Loucy (cell line): ENCODE data around the gene IQSEC1.
"Not testable (repeated sequence)": the region's sequence is repeated elsewhere in the genome, so short reads cannot be mapped to it uniquely, and the experiment has no call there.

Experiments
- H2AFZ ChIP-seq: fragments of 200-600 bp; sonication (generic); 2 replicates; pipeline ENCODE4 v1.6.0; 2016; ENCODE audit warnings: antibody characterized with exemption, mild to moderate bottlenecking, low read length, moderate library complexity
- H3F3A ChIP-seq: fragments of 200-600 bp; 2 replicates; pipeline ENCODE4 v1.6.0; 2016; ENCODE audit warnings: antibody characterized with exemption, low read depth, mild to moderate bottlenecking
- H3K27me3 ChIP-seq: fragments of 200-600 bp; sonication (generic); 2 replicates; pipeline ENCODE4 v1.6.1; 2014; ENCODE audit warnings: low read length, mild to moderate bottlenecking; ENCODE audit not compliant: insufficient read depth, poor library complexity, severe bottlenecking
- H3K36me3 ChIP-seq: fragments of 200-600 bp; sonication (generic); 2 replicates; pipeline ENCODE4 v1.6.1; 2016; ENCODE audit warnings: low read length; ENCODE audit not compliant: insufficient read depth
- H3K4me1 ChIP-seq: fragments of 200-600 bp; sonication (generic); 2 replicates; pipeline ENCODE4 v1.5.1; 2014; ENCODE audit warnings: low read length, mild to moderate bottlenecking; ENCODE audit not compliant: insufficient read depth, poor library complexity, severe bottlenecking
- H3K4me2 ChIP-seq: fragments of 200-600 bp; sonication (generic); 2 replicates; pipeline ENCODE4 v1.6.0; 2014; ENCODE audit warnings: antibody characterized with exemption, low read length, low read depth, mild to moderate bottlenecking; ENCODE audit not compliant: poor library complexity, severe bottlenecking
- H3K4me3 ChIP-seq: fragments of 200-600 bp; sonication (generic); 2 replicates; pipeline ENCODE4 v1.5.1; 2014; ENCODE audit warnings: low read length, mild to moderate bottlenecking, mixed read lengths; ENCODE audit not compliant: poor library complexity, severe bottlenecking
- H3K79me2 ChIP-seq: fragments of 200-600 bp; sonication (generic); 2 replicates; pipeline ENCODE4 v1.6.1; 2014; ENCODE audit warnings: low read length; ENCODE audit not compliant: insufficient read depth
- H3K9ac ChIP-seq: fragments of 200-600 bp; sonication (generic); 2 replicates; pipeline ENCODE4 v1.6.0; 2014; ENCODE audit warnings: mild to moderate bottlenecking, low read depth, low read length, moderate library complexity; ENCODE audit not compliant: poor library complexity, severe bottlenecking
- H3K9me2 ChIP-seq: fragments of 200-600 bp; sonication (generic); replicated peaks from 2 replicates; pipeline ENCODE4 v1.6.1; 2016; ENCODE audit warnings: low read depth, low read length, mixed read lengths
- H3K9me3 ChIP-seq: fragments of 200-600 bp; sonication (generic); 2 replicates; pipeline ENCODE4 v1.6.1; 2014; ENCODE audit warnings: mild to moderate bottlenecking, antibody characterized with exemption, low read length, low read depth; ENCODE audit not compliant: insufficient read depth
- H4K20me1 ChIP-seq: fragments of 200-600 bp; sonication (generic); 2 replicates; pipeline ENCODE4 v1.6.0; 2014; ENCODE audit warnings: antibody characterized with exemption, low read length, mild to moderate bottlenecking; ENCODE audit not compliant: insufficient read depth, poor library complexity, severe bottlenecking
- EZH2phosphoT487 ChIP-seq: fragments of 200-600 bp; IDR thresholded peaks from 2 replicates; pipeline ENCODE4 v1.6.1; 2018; ENCODE audit warnings: antibody characterized with exemption, mild to moderate bottlenecking, moderate library complexity, borderline replicate concordance
- TF ChIP-seq, protein P1 (sequence below): fragments of 200-600 bp; sonication (generic); conservative IDR thresholded peaks from 2 replicates; pipeline ENCODE4 v1.5.1; 2014; ENCODE audit warnings: mild to moderate bottlenecking, antibody characterized with exemption, low read length

The IQSEC1 gene

DNA sequence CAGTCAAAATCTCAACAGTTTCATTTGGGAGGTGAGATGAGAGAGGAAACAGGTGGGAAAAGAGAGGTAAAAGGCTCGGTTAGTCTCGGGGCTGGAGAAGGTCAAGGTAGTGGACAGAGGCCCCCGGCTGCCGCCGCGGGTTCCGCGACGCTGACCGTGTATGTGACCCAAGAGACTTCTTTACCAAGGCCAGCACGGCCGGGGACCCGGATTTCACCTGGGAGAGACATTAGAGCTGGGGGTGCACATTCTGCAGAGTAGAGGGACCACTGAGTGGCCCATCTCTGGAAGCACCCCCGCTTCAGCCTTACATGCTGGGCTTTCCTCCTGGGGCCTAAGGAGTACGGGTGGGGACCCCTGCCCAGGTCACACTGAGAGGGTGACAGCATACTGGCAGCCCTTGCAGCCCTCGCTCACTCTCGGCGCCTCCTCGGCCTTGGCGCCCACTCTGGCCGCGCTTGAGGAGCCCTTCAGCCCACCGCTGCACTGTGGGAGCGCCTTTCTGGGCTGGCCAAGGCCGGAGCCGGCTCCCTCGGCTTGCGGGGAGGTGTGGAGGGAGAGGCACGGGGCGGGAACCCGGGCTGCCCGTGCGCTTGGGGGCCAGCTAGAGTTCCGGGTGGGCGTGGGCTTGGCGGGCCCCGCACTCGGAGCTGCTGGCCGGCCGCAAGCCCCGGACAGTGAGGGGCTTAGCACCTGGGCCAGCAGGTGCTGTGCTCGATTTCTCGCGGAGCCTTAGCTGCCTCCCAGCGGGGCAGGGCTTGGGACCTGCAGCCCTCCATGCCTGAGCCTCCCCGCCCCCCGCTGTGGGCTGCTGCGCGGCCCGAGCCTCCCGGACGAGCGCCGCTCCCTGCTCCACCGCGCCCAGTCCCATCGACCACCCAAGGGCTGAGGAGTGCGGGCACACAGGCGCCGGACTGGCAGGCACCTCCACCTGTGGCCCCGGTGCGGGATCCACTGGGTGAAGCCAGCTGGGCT lies 190.6 kb downstream of the IQSEC1 start:
- no peak overlapping the region for H3K4me2 ChIP-seq
- no peaks in the 10 kb centered on the region for H3K79me2 ChIP-seq
- no peak overlapping the region for H3K4me3 ChIP-seq
- no peak overlapping the region for H2AFZ ChIP-seq
- no peaks in the 10 kb centered on the region for H3F3A ChIP-seq
- H3K4me1 ChIP-seq = no peaks in the 10 kb centered on the region
- H3K9ac ChIP-seq = no peak overlapping the region
- no peaks in the 10 kb centered on the region for H3K36me3 ChIP-seq
- H3K27me3 ChIP-seq = no peaks in the 10 kb centered on the region
- H3K9me3 ChIP-seq = no peaks in the 10 kb centered on the region
- no peaks in the 10 kb centered on the region for H4K20me1 ChIP-seq
- TF ChIP-seq EZH2phosphoT487 = no peak
- TF ChIP-seq, protein P1, sequence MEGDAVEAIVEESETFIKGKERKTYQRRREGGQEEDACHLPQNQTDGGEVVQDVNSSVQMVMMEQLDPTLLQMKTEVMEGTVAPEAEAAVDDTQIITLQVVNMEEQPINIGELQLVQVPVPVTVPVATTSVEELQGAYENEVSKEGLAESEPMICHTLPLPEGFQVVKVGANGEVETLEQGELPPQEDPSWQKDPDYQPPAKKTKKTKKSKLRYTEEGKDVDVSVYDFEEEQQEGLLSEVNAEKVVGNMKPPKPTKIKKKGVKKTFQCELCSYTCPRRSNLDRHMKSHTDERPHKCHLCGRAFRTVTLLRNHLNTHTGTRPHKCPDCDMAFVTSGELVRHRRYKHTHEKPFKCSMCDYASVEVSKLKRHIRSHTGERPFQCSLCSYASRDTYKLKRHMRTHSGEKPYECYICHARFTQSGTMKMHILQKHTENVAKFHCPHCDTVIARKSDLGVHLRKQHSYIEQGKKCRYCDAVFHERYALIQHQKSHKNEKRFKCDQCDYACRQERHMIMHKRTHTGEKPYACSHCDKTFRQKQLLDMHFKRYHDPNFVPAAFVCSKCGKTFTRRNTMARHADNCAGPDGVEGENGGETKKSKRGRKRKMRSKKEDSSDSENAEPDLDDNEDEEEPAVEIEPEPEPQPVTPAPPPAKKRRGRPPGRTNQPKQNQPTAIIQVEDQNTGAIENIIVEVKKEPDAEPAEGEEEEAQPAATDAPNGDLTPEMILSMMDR = no peak
- H3K9me2 ChIP-seq = no peaks in the 10 kb centered on the region

DNA sequence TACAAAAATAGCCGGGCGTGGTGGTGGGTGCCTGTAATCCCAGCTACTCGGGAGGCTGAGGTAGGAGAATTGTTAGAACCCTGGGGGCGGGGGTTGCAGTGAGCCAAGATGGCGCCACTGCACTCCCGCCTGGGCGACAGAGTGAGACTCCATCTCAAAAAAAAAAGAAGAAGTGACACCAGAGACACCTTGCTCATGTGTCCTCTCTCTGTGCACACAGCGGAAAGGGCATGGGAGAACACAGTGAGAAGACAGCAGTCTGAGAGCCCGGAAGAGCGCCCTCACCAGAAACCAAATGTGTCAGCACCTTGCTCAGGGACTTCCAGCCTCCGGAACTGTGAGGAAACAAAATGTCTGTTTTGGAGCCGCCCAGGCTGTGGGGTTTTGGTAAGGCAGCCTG lies 191.4 kb downstream of the IQSEC1 start:
- not testable (repeated sequence) for H3K4me1 ChIP-seq, H3K4me2 ChIP-seq, H3K9me3 ChIP-seq, H3K36me3 ChIP-seq, H3K9ac ChIP-seq, H2AFZ ChIP-seq, H3K4me3 ChIP-seq, H4K20me1 ChIP-seq, H3K9me2 ChIP-seq, H3K79me2 ChIP-seq, H3F3A ChIP-seq, H3K27me3 ChIP-seq

DNA sequence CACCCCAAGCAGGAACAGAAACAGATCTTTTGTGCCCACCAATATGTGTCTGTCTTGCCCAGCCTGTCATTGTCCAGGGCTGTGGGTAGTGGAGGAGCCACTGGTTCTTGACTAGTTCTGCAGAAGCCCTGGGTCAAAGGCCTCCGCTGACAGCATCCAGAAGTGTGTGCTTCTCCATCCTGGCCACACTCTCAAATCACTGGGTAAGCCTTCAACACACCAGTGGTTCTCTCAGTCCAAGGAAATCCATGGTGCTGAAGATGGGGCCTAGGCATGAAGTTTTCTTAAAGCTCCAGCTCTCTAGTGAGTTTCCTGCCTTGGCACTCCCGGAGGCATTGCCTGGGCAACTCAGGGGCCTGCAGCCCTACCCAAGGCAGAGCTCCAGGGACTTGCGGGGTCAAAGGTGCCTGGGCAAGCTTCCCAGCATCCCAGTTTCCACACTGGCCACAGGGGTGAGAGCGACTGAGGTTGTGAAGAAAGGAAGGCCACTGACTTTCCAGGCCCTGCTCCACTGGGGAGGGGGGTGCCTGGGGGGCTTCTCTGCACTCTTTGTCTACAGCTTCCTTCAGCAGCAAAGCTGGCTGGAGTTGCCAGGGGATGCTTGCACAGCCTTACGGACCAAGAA lies 193.9 kb downstream of the IQSEC1 start:
- no peak for TF ChIP-seq EZH2phosphoT487
- TF ChIP-seq, protein P1 = no peak
- H3K79me2 ChIP-seq = no peaks in the 10 kb centered on the region
- no peaks in the 10 kb centered on the region for H3F3A ChIP-seq
- no peaks in the 10 kb centered on the region for H3K36me3 ChIP-seq
- H2AFZ ChIP-seq = no peak overlapping the region
- no peaks in the 10 kb centered on the region for H3K4me1 ChIP-seq
- H3K9me3 ChIP-seq = no peaks in the 10 kb centered on the region
- H3K27me3 ChIP-seq = no peaks in the 10 kb centered on the region
- no peak overlapping the region for H3K4me3 ChIP-seq
- no peak overlapping the region for H3K9ac ChIP-seq
- no peaks in the 10 kb centered on the region for H4K20me1 ChIP-seq
- no peaks in the 10 kb centered on the region for H3K9me2 ChIP-seq
- H3K4me2 ChIP-seq = no peak overlapping the region

DNA sequence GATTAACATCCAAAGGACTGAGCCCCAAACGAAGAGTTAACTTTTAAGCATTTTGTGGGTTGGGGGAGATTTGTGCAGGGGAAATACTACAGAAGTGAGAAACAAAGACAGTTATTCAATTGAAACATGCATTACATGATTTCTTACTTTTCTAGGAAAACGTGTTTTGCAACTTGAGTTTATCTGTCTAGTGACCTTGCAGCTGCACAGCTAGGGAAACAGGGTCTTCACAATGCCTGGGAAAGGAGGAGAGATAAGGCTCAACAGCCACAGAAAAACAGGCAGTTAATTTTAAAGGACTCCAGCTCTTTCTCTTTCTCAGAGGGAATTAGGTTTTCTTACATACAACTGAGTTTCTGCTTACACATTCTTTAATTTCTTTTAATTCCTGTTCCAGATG lies 194.5 kb downstream of the IQSEC1 start:
- not testable (repeated sequence) for H3K9me2 ChIP-seq, H3K4me3 ChIP-seq, H2AFZ ChIP-seq, H3K9me3 ChIP-seq, H3K4me2 ChIP-seq, H3K36me3 ChIP-seq, H4K20me1 ChIP-seq, H3K4me1 ChIP-seq, H3K79me2 ChIP-seq, H3K9ac ChIP-seq, H3F3A ChIP-seq, H3K27me3 ChIP-seq
